MG63 (cell line): Measurements from ENCODE around the gene HSFX4. TPM values are rescaled to one million over a fixed set of nuclear protein-coding genes. Genes with fewer than 3 reads are reported as not detected.
"Not testable (repeated sequence)": the region's sequence is repeated elsewhere in the genome, so short reads cannot be mapped to it uniquely, and the experiment has no call there.

ENCODE experiments used
- DNase-seq: peaks from one replicate; pipeline ENCODE4 v3.0.0-alpha.2; 2020
- H3K27me3 ChIP-seq: fragments of 250-450 bp; sonication (Bioruptor Pico); 2 replicates; pipeline ENCODE4 v1.5.1; 2020; ENCODE audit warnings: mild to moderate bottlenecking, moderate library complexity
- H3K36me3 ChIP-seq: fragments of 250-450 bp; sonication (Bioruptor Pico); 2 replicates; pipeline ENCODE4 v1.5.1; 2020; ENCODE audit warnings: mild to moderate bottlenecking, moderate library complexity
- H3K4me3 ChIP-seq: fragments of 250-450 bp; sonication (Bioruptor Pico); 2 replicates; pipeline ENCODE4 v1.5.1; 2020; ENCODE audit warnings: mild to moderate bottlenecking, moderate library complexity
- H3K9me3 ChIP-seq: fragments of 250-450 bp; sonication (Bioruptor Pico); 2 replicates; pipeline ENCODE4 v1.5.1; 2020; ENCODE audit warnings: mild to moderate bottlenecking, moderate library complexity
- total RNA-seq: library from RNA; depleted of rRNA; stranded (reverse); fragments of >200 nt; shearing (Covaris generic); gene quantifications from 2 replicates; pipeline ENCODE4 v1.2.3, GENCODE V29; 2014; ENCODE audit warnings: low replicate concordance

The HSFX4 gene
- total RNA-seq, 1 experiment from 2014 or later, result not detected

DNA sequence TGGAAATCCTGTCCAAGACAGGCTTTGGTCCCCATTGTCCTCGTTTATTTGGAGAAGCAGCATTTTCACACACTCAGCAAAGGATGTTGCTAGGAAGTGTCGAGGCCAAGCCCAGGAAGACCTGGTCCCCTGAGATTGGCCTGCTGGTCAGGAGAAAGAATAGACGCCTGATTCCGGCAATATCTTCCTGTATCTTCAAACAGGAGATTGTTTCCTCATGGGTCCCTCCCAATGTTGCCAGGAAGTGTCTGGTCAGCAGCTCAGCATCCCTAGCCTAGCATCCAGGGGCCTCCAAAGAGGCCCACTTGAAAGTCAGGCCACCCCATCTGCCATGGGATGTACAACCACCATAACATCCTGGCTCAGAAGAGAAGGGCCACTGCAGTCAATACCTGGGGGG is 2.0 kb downstream of the HSFX4 start:
- not testable (repeated sequence) for H3K36me3 ChIP-seq, DNase-seq, H3K27me3 ChIP-seq, H3K4me3 ChIP-seq, H3K9me3 ChIP-seq

DNA sequence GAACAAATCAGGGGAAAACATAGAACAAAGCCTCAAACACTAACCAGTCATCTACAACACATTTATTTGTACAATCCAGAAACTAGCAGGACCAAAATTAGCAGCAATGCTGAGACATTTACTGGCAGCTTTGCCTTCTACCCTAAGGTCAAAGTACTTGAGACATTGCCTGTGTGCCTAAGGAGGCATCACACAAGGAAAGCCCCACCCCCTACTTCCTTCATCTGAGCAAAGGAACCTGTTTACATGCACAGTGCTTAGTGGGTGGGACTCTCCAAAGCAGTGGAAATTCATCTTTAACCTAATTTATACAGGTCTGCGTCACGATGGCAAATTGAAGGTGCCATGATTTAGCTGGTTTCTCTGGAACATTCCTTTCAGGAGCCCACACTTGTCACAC is 2.8 kb downstream of the HSFX4 start:
- not testable (repeated sequence) for H3K9me3 ChIP-seq, H3K36me3 ChIP-seq, H3K27me3 ChIP-seq, DNase-seq, H3K4me3 ChIP-seq

DNA sequence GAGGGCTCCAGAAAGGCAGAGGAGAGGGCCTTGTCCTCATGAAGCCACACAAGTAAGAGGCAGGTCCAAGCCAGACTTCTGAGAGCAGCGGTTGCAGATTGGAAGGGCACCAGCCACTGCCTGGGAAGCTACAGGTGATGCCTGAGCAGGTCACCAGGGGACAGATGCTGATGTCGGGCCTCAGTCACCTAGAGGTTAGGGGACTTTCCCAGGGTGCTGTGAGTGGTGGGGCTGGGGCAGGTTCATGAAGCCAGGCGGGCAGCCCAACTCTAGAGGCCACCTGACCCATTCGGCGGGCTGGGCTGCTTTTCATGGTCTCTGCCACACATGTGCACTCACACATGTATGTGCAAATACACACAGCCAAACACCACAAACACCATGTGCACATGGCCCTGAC is 3.6 kb downstream of the HSFX4 start:
- H3K27me3 ChIP-seq, H3K9me3 ChIP-seq, H3K36me3 ChIP-seq, DNase-seq, H3K4me3 ChIP-seq: not testable (repeated sequence)

- not testable (repeated sequence) for H3K9me3 ChIP-seq, DNase-seq, H3K27me3 ChIP-seq, H3K4me3 ChIP-seq, H3K36me3 ChIP-seq
Observed at GRCh38 chrX:149933547-149933946, 4.2 kb downstream of the HSFX4 start.

GRCh38 chrX:149937328-149937727 is 8.0 kb downstream of the HSFX4 start:
- not testable (repeated sequence) for H3K27me3 ChIP-seq, DNase-seq, H3K9me3 ChIP-seq, H3K36me3 ChIP-seq
- H3K4me3 ChIP-seq, result peak overlapping the region; percentile 90

DNA sequence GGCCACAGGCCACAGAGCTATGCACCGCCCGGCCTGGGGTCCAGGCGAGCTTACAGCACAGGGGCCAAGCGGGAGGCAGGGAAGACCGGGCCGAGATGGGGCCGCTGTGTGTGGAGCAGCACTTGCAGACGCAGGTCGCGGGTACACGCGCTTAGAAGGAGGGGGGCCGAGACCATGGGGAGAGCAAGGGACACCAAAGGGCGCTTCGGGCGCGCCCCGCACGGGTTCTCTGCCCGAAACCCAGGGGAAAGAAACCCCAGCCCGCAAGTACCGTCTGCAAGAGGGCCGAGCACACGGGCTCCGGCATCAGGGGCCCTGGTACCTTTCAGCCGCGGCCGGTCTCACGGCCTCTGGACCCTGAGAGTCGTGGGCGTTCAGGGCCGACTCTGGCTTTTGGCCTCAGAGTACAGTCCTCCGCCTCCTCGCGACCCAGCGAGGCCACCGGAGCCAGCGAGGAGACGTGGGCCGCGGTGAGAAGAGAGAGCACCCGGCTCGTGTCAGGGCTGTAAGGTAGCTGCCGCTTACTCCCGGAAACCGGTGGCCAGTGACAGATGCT is 8.6 kb downstream of the HSFX4 start:
- Histone ChIP-seq H3K4me3 (peak overlapping the region; percentile 90), H3K27me3 (no peaks in the 10 kb centered on the region), H3K9me3 (no peaks in the 10 kb centered on the region), H3K36me3 (no peaks in the 10 kb centered on the region)
- DNase-seq, result no peak

GRCh38 chrX:149938427-149938880 is 9.1 kb downstream of the HSFX4 start, which contains the start of gene EOLA2:
TSS of gene EOLA2 (minus strand) at chrX:149938491. CDS start at chrX:149933874, 4,617 bp downstream.
- Histone ChIP-seq H3K27me3 (no peaks in the 10 kb centered on the region), H3K9me3 (no peaks in the 10 kb centered on the region), H3K4me3 (peak within 1 kb of the TSS; percentile 90), H3K36me3 (no peaks in the 10 kb centered on the region)
- peak; percentile 93 for DNase-seq

DNA sequence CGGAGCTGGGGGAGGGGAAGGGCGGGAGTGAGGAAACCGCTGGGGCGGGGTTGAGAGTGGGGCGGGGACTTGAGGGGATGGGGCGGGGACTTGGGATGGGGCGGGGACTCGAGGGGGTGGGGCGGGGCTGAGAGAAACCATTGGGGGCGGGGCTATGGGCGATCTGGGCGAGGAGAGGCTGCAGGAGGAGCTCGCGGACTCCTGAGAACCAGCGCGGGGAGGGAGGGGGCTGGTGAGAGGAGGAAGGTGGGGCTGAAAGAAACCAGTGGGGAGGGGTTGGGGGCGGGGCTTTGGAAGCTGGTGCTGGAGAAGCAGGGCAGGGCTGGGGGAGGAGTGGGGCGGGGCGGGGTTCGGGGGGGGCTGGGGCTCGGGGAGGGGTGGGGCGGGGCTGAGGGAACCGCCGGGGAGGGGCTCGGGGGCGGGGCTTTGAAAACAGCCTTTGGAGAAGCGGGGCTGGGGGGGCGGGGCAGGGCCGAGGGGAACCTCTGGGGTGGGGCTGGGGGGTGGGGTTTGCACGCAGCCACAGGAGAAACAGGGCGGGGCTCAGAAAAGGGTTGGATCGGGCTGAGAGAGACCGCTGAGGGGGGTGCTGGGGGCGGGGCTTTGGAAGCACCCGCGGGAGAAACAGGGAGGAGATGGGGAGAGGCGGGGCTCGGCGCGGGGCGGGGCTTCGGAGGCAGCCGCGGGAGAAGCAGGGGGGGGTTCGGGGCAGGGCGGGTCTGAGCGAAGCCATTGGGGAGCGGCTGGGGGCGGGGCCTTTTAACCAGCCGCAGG is 9.7 kb downstream of the HSFX4 start:
- Histone ChIP-seq H3K9me3 (no peaks in the 10 kb centered on the region), H3K4me3 (peak overlapping the region; percentile 90), H3K27me3 (no peaks in the 10 kb centered on the region), H3K36me3 (no peaks in the 10 kb centered on the region)
- peak; percentile 91 for DNase-seq

DNA sequence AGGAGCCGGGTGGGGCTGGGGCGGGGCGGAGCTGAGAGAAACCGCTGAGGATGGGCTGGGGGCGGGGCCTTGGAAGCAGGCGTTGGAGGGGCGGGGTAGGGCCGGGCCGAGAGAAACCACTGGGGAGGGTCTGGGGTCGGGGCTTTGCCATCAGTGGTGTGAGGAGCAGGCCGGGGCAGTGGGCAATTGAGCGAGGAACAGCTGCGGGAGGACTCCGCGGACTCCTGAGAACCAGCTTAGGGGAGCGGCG is 10.2 kb downstream of the HSFX4 start:
- Histone ChIP-seq H3K27me3 (no peaks in the 10 kb centered on the region), H3K4me3 (peak overlapping the region; percentile 66), H3K9me3 (no peaks in the 10 kb centered on the region), H3K36me3 (no peaks in the 10 kb centered on the region)
- DNase-seq, result no peak

DNA sequence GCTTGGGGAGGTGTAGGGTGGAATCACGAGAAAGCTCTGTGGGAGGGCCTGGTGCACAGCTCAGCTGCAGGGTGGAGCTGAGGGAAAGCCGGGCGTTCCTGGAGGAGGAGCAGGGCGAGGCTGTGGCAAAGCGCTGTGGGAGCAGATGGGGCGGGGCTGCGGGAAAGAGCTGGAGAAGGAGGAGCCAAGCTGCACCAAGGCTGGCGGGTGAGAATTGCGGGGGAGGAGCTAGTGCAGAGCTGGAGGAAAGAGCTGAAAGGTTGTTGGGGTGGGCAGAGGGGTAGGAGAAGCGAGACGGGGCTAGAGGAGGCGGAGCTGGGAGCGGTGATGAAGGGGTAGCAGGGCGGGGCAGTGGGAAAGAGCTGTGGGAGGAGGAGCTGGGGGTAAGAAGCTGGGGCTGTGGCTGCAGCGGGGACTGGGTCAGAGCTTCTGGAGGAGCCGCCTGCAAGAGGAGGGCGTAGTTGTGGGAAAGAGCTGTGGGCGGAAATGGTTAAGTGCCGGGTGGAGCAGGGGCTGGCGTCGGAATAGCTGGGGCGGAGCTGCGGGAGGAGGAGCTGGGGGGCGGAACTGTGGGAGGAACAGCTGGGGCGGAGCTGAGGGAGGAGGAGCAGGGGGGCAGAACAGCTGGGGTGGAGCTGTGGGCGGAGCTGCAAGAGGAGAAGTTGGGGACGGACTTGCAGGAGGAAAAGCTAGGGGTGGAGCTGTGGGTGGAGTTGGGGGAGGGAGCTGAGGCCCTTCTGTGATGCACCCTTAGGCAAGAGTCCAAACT is 10.7 kb downstream of the HSFX4 start:
- Histone ChIP-seq H3K4me3 (peak overlapping the region; percentile 66), H3K27me3 (no peaks in the 10 kb centered on the region), H3K9me3 (no peaks in the 10 kb centered on the region), H3K36me3 (no peaks in the 10 kb centered on the region)
- peak; percentile 94 for DNase-seq

DNA sequence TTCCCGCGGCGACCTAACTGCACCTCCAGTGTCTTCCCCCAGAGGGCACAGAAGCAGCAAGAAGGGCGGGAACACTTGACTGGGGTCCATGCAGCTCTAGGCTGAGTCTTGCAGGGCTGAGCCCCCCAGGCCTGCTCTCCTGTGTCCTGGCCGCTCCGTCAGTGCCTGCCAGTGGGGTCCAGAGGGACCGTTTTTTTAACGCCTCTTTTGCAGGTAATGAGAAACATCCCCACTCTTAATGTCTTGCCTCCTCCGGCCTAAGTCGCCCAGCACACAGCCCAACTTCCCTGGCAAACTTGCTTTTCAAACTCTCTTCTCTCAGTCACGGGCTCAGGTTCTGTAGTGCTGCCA is 11.3 kb downstream of the HSFX4 start:
- not testable (repeated sequence) for DNase-seq, H3K4me3 ChIP-seq, H3K9me3 ChIP-seq, H3K27me3 ChIP-seq, H3K36me3 ChIP-seq

DNA sequence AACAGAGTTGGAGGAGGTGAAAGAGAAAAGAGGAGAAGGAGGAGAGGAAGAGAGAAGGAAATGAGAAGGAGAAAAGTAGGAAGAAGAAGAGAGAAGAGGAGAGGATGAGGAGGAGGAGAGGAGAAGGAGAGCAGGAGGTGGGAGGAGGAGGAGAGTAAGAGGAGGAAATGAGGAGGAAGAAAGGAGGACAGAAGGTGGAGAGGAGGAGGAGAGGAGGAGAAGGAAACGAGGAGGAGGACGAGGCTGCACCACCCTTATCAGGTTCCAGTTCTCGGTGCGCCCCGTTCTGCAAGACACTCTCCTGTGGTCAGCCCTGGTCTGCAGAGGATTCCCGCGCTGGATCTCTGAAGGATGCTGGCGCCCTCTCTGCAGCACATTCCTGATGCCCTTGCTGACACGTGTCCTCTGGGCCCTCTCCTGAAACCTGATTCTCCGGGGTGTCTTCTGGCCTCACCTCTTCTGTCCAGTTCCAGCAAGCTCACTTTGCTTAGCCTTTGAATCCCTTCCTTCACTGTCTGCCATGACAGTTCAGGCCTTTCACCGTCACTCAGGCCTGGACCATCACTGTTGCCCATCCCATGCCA is 15.8 kb downstream of the HSFX4 start:
- not testable (repeated sequence) for DNase-seq, H3K27me3 ChIP-seq, H3K4me3 ChIP-seq, H3K36me3 ChIP-seq, H3K9me3 ChIP-seq

DNA sequence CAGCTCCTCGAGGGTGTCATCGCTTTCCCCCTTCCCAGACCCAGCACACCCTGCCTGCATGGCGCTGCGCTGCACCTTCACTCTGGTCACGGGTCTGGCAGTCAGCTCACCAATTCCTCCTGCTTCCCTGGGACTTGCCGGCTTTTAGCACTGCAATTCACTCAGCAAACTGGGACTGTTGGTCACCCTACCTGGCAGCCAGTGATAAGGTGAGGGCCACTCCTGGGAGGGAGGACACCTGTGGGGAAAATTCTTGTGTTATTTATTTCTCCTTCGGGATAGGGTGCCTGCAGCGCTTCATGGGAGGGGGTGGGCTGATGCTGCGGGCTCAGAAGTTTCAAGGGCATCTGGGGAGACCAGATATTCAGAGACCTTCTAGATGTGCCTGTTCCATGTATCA is 16.4 kb downstream of the HSFX4 start:
- H3K36me3 ChIP-seq, H3K27me3 ChIP-seq, H3K9me3 ChIP-seq, H3K4me3 ChIP-seq, DNase-seq: not testable (repeated sequence)

- H3K27me3 ChIP-seq, H3K4me3 ChIP-seq, H3K36me3 ChIP-seq, H3K9me3 ChIP-seq, DNase-seq: not testable (repeated sequence)
Observed at GRCh38 chrX:149946932-149947331, 17.6 kb downstream of the HSFX4 start.

GRCh38 chrX:149948016-149948415 is 18.6 kb downstream of the HSFX4 start:
- H3K36me3 ChIP-seq, result no peaks in the 10 kb centered on the region
- no peak overlapping the region for H3K4me3 ChIP-seq
- H3K9me3 ChIP-seq, result no peaks in the 10 kb centered on the region
- no peaks in the 10 kb centered on the region for H3K27me3 ChIP-seq
- no peak for DNase-seq

DNA sequence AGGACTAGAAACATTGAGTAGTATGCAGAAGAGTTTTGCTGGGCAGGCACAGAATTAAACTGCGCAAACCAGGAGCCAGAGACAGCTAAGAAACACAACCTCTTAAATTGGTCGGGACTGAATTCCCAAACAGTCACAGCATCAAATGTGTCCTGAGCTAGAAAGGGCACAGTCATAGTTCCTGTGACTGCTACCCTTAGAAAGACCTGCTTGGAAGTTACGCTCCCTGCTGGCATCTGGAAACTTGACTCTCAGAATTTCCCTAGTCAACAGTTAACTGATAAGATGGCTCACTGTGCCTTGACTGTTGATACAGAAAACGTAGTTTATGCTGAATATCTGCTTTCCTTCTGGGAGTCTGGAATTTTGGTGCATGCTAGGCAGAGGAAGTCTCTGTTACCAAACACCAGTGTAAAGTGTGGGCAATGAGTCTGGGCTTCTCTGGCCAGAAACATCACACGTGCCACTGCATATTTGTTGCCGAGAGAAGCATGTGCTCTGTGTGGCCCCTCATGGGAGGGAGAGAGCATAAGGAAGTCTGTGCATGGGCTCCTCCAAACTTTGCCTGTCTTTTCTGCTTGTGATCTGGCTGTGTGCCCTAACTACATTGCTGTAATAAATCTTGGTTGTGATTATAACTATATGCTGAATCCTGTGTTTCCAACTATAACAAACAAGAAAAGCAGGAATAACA is 20.5 kb downstream of the HSFX4 start:
- Histone ChIP-seq H3K36me3 (no peaks in the 10 kb centered on the region), H3K27me3 (no peaks in the 10 kb centered on the region), H3K4me3 (no peak overlapping the region), H3K9me3 (no peaks in the 10 kb centered on the region)
- no peak for DNase-seq

GRCh38 chrX:149950681-149951080 is 21.3 kb downstream of the HSFX4 start:
- Histone ChIP-seq H3K4me3 (no peak overlapping the region), H3K9me3 (no peaks in the 10 kb centered on the region), H3K36me3 (no peaks in the 10 kb centered on the region), H3K27me3 (no peaks in the 10 kb centered on the region)
- DNase-seq, result no peak
